Nephron progenitor cell (in vitro differentiated cells): ENCODE results near the gene SOX8.

Experiments used
- DNase-seq: peaks from one replicate; pipeline ENCODE4 v3.0.0; 2021
- H3K27ac Mint-ChIP-seq: 2 replicates; pipeline ENCODE4 v1.8.0; 2021; ENCODE audit warnings: mild to moderate bottlenecking, moderate library complexity, mixed read lengths
- H3K27me3 Mint-ChIP-seq: 2 replicates; pipeline ENCODE4 v1.8.0; 2021; ENCODE audit warnings: mild to moderate bottlenecking, low read depth, mixed read lengths; ENCODE audit not compliant: poor library complexity
- H3K36me3 Mint-ChIP-seq: 2 replicates; pipeline ENCODE4 v1.8.0; 2021; ENCODE audit warnings: low read depth, mixed read lengths
- H3K4me1 Mint-ChIP-seq: 2 replicates; pipeline ENCODE4 v1.8.0; 2021; ENCODE audit warnings: mixed read lengths
- H3K4me3 Mint-ChIP-seq: 2 replicates; pipeline ENCODE4 v1.8.0; 2021; ENCODE audit warnings: mild to moderate bottlenecking, moderate library complexity, mixed read lengths
- H3K9me3 Mint-ChIP-seq: 2 replicates; pipeline ENCODE4 v1.8.0; 2021; ENCODE audit warnings: mild to moderate bottlenecking, moderate library complexity, mixed read lengths
- TF ChIP-seq, protein P1 (sequence below): fragments of 200-600 bp; sonication (generic); IDR thresholded peaks from 2 replicates; pipeline ENCODE4 v1.5.0; 2021; ENCODE audit warnings: antibody characterized with exemption

Gene SOX8

GRCh38 chr16:981695-982144 is at the start of gene SOX8:
Gene SOX8 (plus strand): TSS chr16:981770. CDS start chr16:981923, 153 bp downstream.
- Mint-ChIP-seq H3K36me3 (no peaks in the 10 kb centered on the region), H3K27ac (no peak within 1 kb of the TSS), H3K4me1 (peaks cover 41% of the 10 kb centered on the region), H3K9me3 (no peaks in the 10 kb centered on the region), H3K4me3 (peak within 1 kb of the TSS; percentile 88), H3K27me3 (peaks cover 31% of the 10 kb centered on the region)
- TF ChIP-seq, protein P1, sequence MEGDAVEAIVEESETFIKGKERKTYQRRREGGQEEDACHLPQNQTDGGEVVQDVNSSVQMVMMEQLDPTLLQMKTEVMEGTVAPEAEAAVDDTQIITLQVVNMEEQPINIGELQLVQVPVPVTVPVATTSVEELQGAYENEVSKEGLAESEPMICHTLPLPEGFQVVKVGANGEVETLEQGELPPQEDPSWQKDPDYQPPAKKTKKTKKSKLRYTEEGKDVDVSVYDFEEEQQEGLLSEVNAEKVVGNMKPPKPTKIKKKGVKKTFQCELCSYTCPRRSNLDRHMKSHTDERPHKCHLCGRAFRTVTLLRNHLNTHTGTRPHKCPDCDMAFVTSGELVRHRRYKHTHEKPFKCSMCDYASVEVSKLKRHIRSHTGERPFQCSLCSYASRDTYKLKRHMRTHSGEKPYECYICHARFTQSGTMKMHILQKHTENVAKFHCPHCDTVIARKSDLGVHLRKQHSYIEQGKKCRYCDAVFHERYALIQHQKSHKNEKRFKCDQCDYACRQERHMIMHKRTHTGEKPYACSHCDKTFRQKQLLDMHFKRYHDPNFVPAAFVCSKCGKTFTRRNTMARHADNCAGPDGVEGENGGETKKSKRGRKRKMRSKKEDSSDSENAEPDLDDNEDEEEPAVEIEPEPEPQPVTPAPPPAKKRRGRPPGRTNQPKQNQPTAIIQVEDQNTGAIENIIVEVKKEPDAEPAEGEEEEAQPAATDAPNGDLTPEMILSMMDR, result no peak
- peak; percentile 80 for DNase-seq

GRCh38 chr16:932831-933330 is 48.7 kb upstream of the SOX8 start:
- peaks cover 28% of the 10 kb centered on the region for H3K36me3 Mint-ChIP-seq
- no peaks in the 10 kb centered on the region for H3K9me3 Mint-ChIP-seq
- H3K27me3 Mint-ChIP-seq, result peaks cover 7% of the 10 kb centered on the region
- TF ChIP-seq, protein P1, result no peak
- H3K4me3 Mint-ChIP-seq, result no peak overlapping the region
- no peak for DNase-seq
- H3K4me1 Mint-ChIP-seq, result peaks cover 43% of the 10 kb centered on the region
- peak overlapping the region; percentile 28 for H3K27ac Mint-ChIP-seq

GRCh38 chr16:933581-933980 is 48.0 kb upstream of the SOX8 start:
- no peak overlapping the region for H3K4me3 Mint-ChIP-seq
- H3K27ac Mint-ChIP-seq, result no peak overlapping the region
- peaks cover 43% of the 10 kb centered on the region for H3K4me1 Mint-ChIP-seq
- TF ChIP-seq, protein P1, result no peak
- peaks cover 7% of the 10 kb centered on the region for H3K27me3 Mint-ChIP-seq
- H3K36me3 Mint-ChIP-seq, result peaks cover 31% of the 10 kb centered on the region
- DNase-seq, result no peak
- no peaks in the 10 kb centered on the region for H3K9me3 Mint-ChIP-seq

DNA sequence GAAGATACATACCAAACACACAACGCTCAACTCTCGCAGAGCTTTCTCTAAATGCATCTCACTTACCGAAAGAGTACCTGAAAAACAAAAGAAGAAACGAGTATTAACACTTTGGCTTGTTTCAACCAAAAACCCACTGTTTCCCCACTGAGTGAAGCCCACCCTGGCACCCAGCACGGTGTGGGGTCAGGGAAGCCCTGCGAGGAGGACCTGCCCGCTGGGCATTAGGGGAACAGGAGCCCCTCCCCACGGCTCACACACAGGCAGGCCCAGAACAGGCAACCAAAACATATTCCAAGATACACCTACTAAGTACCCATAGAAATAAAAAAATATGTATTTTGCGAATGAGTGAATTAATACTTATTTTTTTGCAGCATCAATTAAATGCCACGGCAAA is 47.4 kb upstream of the SOX8 start:
- Mint-ChIP-seq H3K4me3 (no peak overlapping the region), H3K9me3 (no peaks in the 10 kb centered on the region), H3K27me3 (peaks cover 4% of the 10 kb centered on the region), H3K4me1 (peaks cover 39% of the 10 kb centered on the region), H3K27ac (peak overlapping the region; percentile 59), H3K36me3 (peaks cover 37% of the 10 kb centered on the region)
- no peak for DNase-seq
- TF ChIP-seq, protein P1, result no peak

- peaks cover 39% of the 10 kb centered on the region for H3K36me3 Mint-ChIP-seq
- no peaks in the 10 kb centered on the region for H3K27me3 Mint-ChIP-seq
- no peak overlapping the region for H3K4me3 Mint-ChIP-seq
- peaks cover 14% of the 10 kb centered on the region for H3K9me3 Mint-ChIP-seq
- TF ChIP-seq, protein P1, result no peak
- no peak for DNase-seq
- no peak overlapping the region for H3K27ac Mint-ChIP-seq
- peaks cover 24% of the 10 kb centered on the region for H3K4me1 Mint-ChIP-seq
Measured at GRCh38 chr16:935684-936083, 45.9 kb upstream of the SOX8 start.

- Mint-ChIP-seq H3K4me1 (peaks cover 12% of the 10 kb centered on the region), H3K36me3 (peaks cover 48% of the 10 kb centered on the region), H3K27me3 (peaks cover 2% of the 10 kb centered on the region), H3K4me3 (no peak overlapping the region), H3K27ac (no peak overlapping the region), H3K9me3 (peaks cover 31% of the 10 kb centered on the region)
- no peak for DNase-seq
- TF ChIP-seq, protein P1, result no peak
Measured at GRCh38 chr16:937311-937710, 44.3 kb upstream of the SOX8 start.
